CD4-positive, alpha-beta T cell treated with Interleukin-6 for 4 hours (primary cell): ENCODE data around the gene MMP24OS.
"Not testable (repeated sequence)": the region's sequence is repeated elsewhere in the genome, so short reads cannot be mapped to it uniquely, and the experiment has no call there.

Experiments
- DNase-seq: peaks from one replicate; pipeline ENCODE4 v3.0.0-alpha.2; 2020; ENCODE audit warnings: mixed read lengths

The MMP24OS gene

GRCh38 chr20:35277531-35278395 is at the start of gene MMP24OS:
TSS of gene MMP24OS (minus strand) at chr20:35278122. CDS start at chr20:35277929, 193 bp downstream.
- DNase-seq, result peak; percentile 93

DNA sequence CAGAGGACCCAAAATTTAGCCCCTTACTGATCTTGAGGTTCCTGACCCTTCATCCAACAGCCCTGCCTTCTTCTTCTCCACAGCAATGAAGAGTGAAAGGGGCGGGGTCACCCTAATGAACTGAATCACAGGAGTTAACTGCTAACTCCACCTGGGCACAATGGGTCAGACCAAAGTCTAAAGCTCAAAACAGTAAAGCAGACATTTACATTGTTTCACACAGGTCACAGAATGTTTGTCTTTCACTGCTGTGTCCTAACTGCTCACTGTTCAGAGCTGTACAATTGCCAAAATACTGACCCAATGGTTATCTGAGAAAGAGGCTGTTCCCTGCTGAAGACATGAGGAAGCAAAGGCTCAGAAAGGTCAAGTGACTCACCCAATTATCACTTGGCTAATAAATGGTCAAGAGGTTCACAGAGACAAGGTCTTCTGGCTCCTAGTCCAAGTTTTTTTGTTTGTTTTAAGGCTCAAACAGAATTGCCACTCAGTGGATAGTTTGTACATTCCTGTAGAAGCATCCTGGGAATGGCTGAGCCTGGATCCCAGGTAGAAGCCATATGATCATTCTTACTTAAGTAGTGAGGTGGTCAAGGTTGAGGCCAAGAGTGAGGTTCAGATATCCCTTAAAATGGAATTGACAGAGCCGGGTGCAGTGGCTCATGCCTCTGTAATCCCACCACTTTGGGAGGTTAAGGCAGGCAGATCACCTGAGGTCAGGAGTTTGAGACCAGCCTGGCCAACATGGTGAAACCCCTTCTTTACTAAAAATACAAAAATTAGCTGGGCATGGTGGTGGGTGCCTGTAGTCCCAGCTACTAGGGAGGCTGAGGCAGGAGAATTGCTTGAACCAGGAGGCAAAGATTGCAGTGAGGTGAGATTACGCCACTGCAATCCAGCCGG is 49.4 kb upstream of the MMP24OS start:
- DNase-seq, result no peak

- no peak for DNase-seq
Observed at GRCh38 chr20:35326740-35327073, 48.8 kb upstream of the MMP24OS start.

DNA sequence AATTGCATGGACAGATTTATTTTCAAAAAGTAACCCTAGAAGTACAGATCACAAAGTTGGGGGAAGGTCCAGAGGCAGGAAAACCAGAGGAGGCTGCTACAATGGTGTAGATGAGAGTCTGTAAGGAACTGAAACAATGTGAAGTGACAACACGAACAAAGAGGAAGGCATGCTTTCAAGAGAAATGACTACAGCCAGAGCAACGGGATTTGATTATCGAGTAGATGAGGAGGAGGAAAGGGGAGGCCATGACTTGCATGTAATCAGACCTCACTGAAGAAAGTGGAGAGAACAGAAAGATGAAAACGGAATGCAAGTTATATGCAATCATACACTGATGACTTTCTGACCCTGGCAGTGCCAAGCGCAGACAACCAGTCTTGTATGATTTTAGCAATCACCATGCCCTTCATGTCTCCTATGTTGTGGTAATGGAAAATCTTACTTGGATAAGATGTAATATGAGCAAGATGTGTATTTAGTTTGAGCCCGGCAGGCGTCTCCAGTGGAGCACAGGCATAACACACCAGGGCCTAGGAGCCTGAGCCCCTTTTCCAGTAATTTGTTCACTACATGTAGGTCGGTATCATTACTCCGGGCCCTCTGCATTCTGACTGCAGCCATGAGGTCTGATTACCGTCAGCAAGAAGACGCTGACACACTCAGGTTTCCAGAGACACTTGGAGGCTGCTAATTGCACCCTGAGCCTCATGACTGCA is 48.3 kb upstream of the MMP24OS start:
- no peak for DNase-seq

DNA sequence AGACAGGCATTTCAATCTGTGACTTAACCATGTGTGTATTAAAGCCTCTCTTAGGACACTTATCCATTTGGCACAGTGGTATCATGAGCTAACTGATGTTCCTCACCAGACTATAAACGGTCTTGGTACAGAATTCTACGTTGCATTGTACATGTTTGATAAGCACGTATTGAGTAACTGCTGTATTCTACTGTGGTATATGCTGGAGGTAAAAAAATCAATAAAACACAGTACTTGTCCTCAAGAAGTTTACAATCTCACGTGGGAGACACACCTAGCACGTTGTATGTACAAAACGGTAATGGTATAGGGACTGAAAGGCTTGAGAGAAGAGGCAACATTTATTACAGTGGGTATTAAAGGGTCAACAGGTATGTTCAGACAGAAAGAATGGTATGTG is 47.5 kb upstream of the MMP24OS start:
- DNase-seq, result no peak

- DNase-seq, result no peak
Observed at GRCh38 chr20:35320396-35321126, 42.6 kb upstream of the MMP24OS start.

GRCh38 chr20:35319871-35320197 is 41.9 kb upstream of the MMP24OS start:
- DNase-seq, result no peak

GRCh38 chr20:35319192-35319870 is 41.4 kb upstream of the MMP24OS start:
- DNase-seq, result no peak

GRCh38 chr20:35318502-35319157 is 40.7 kb upstream of the MMP24OS start:
- no peak for DNase-seq

DNA sequence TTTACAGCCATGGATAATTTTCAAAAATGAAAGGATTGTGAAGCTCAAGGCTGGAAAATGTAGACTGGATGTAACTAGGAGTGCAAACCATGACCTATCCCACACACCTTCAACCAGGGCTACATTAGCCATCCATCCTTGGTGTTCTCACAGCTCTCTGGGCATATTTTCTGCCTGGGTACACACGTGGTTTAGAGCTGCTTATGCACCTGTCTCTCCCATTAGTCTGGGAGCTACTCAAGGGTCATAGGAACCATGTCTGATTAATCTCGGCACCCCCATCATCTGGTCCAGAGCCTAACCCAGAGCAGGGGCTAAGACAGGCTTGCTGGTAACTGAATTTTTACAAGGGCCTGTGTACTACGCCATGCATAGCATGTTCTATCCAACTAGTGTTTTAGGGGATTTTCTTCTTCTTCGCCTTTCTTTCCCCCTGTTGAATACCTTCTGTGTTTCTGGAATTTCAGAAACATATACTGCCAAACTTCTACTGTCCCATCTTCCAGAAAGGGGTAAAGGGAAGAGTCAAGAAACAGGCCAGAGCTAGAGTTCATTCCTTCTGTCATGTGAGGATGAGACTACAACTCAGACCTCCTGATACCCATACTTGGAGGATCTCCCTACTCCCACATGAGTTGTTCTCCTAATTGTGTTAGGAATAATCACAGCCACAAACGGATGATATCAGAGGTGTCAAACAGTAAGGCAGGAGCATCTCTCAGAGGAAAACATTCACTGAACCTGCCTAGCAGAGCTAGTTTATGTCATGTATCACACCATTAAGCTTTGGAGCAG is 39.7 kb upstream of the MMP24OS start:
- DNase-seq, result no peak

- DNase-seq, result no peak
Observed at GRCh38 chr20:35316086-35316485, 38.2 kb upstream of the MMP24OS start.

DNA sequence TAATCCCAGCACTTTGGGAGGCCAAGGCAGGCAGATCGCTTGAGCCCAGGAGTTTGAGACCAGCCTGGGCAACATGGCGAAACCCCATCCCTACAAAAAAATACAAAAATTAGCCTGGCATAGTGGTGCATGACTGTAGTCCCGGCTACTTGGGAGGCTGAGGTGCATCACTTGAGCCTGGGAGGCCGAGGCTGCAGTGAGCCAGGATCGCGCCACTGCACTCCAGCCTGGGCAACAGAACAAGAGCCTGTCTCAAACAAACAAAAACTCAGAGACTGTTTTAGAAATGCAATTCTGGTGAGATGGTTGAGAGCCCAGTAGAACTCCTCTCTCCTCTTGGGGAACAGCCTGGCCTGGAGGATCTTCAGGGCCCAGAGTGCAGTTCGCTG is 37.7 kb upstream of the MMP24OS start:
- not testable (repeated sequence) for DNase-seq

DNA sequence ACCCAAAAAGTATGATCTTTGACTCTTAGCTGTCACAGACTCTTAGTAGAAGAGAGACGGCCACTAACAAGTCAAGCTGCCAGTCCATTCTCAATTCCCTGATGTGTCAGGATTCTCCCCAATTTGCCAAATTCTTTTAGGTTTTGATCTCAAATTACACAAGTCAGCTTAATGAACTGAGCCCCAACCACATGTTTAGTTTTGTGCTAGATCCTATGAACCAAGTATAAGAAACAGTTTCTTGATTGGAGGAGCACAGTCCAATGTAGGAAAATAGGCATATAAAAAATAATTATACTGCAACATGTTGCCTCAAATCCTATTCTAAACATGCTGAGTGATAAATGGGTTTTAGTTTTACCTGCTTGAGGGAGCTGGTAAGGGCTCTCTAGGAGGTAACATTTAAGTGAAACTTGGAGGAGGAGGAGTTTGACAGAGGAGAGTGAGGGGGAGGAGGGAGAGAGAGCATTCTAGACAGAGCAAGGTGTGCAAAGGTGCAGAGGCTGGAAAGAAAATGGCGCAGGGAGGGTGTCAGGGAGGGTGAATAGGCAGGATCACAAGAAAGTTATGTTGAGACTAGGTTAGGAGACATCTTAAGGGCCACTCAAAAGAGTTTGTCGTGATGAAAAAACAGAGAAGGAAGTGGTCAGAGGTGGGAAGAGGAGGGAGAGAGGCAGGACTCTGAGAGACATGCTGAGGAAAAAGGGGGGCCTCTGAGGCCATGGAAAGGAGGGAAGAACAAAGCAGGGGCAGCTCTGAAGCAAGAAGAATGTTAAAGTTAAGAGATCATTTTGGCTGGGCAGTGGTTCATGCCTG is 37.1 kb upstream of the MMP24OS start:
- no peak for DNase-seq

- no peak for DNase-seq
Observed at GRCh38 chr20:35312318-35312717, 34.4 kb upstream of the MMP24OS start.

- DNase-seq, result no peak
Observed at GRCh38 chr20:35311822-35312221, 33.9 kb upstream of the MMP24OS start.

DNA sequence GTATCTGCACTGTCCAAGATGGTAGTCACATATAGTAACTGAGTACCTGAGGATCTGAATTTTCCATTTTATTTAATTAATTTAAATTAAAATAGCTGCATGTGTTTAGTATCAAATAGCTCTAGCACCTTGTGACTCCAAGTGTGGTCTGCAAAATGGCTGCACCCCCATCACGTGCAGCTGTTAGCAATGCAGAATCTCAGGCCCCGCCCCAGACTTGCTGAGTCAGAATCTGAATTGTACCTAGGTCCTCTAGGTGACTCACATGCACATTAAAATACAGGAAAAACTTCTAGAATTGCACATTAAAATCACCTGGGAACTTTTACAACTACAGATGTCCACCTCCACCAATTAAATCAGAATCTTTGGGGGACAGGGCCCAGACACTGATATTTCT is 33.5 kb upstream of the MMP24OS start:
- peak; percentile 32 for DNase-seq

DNA sequence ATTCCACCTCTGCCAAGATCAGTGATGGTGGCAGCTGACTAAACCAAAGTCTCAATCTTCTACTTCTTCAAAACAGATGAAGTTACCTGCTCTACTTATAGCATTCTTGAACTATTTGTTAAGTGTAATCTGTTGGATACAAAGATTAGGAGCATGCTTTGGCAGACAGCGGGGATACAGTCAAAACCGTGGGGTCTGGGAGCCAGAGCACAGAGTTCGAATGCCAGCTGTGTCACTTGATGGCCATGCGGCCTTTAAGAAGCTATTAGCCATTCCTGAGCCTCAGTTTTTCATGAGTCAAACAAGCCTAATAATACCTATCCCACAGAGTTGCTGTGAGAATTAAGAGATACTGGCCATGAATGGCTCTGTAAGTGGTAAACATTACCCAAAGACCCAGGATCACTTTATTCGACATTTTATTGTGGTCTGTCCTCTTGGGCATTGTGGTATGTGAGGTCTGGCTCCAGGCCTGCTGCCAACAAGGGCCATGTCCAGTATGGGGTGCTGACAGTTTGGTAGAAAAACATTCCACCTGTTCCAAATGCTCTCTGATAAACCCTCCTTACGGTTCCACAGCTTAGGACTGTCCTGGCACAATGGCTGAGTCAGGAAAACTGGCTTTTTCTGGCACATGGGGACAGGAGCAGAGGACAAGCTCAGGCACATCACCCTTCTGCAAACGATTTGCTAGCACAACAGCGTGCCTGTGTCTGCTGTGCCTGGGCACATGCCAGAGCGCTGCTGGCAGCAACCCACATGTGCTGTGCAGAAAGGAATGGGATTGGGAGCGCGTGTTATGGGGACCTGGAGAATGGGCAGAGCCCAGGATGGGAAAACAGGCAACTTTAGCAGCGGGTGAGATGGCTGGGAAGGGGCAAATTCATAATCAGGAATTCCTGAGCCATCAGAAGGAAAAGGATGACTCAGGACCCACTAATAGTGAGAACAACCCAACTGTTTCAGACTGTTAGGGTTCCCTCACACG is 30.0 kb upstream of the MMP24OS start:
- no peak for DNase-seq

DNA sequence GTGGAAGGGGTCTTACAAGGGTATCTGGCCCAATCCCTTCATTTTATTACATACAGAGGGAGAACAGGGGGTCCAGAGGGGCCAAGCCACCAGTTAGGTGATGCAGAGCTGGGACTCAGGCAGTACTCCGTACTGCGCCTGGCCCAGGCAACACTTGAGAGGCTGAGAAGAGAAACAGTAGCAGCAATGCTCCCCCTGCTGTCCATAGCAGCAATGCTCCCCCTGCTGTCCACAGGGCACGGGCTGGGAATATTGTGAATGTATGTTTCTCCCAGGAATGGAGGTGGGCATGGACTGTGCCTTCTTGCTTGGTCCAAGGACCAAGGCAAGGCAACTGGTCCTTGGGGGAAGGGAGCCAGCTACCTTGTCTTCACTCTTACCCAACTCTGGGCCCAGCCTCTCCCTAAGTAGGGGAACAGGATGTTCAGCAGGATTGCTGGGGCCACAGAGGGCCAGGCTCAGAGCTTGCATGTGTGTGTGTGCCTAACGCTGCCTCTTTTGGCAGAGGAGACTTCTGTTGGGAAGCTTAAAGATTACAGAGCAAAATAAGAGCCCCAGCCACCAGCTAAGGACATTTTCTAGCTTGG is 29.1 kb upstream of the MMP24OS start:
- DNase-seq, result peak; percentile 41
